ENCODE data around the gene ADAMTS3. TPM values are rescaled to one million over a fixed set of nuclear protein-coding genes. Genes with fewer than 3 reads are reported as not detected.

ADAMTS3 gene
- total RNA-seq, 3 donors from 2014 or later: 0.17 to 0.57 (median 0.41) TPM

- intact Hi-C loops (cut with DNase I, micrococcal nuclease): no loop called here
- no peak for TF ChIP-seq CTCF (IDR thresholded peaks at IDR 0.05)
- ATAC-seq (no peak), DNase-seq (no peak)
- Histone ChIP-seq H3K36me3 (ENCODE audit: low read depth) (no peaks in the 10 kb centered on the region), H3K4me3 (no peak overlapping the region), H3K9me3 (no peaks in the 10 kb centered on the region), H3K4me1 (ENCODE audit: low read depth) (no peaks in the 10 kb centered on the region)
These were observed 22.8 kb upstream of the ADAMTS3 start for GRCh38 chr4:72591547-72592454.

GRCh38 chr4:72587334-72587733 is 18.3 kb upstream of the ADAMTS3 start:
- intact Hi-C loops (cut with DNase I, micrococcal nuclease): no loop called here
- no peaks in the 10 kb centered on the region for H3K36me3 ChIP-seq (ENCODE audit: low read depth)
- no peak for TF ChIP-seq CTCF (IDR thresholded peaks at IDR 0.05)
- H3K4me3 ChIP-seq: no peak overlapping the region
- H3K4me1 ChIP-seq (ENCODE audit: low read depth): no peaks in the 10 kb centered on the region
- DNase-seq (no peak), ATAC-seq (no peak)
- no peaks in the 10 kb centered on the region for H3K9me3 ChIP-seq

- intact Hi-C loops (cut with DNase I, micrococcal nuclease): no loop called here
- H3K9me3 ChIP-seq: no peaks in the 10 kb centered on the region
- no peak overlapping the region for H3K4me3 ChIP-seq
- no peaks in the 10 kb centered on the region for H3K36me3 ChIP-seq (ENCODE audit: low read depth)
- H3K4me1 ChIP-seq (ENCODE audit: low read depth): no peaks in the 10 kb centered on the region
- no peak for TF ChIP-seq CTCF (IDR thresholded peaks at IDR 0.05)
- no peak for DNase-seq
- no peak for ATAC-seq
These were observed 13.8 kb upstream of the ADAMTS3 start for GRCh38 chr4:72582853-72583252.

GRCh38 chr4:72577211-72577610 is 8.2 kb upstream of the ADAMTS3 start:
- DNase-seq (no peak), ATAC-seq (no peak)
- Histone ChIP-seq H3K4me3 (no peak overlapping the region), H3K4me1 (ENCODE audit: low read depth) (no peaks in the 10 kb centered on the region), H3K9me3 (no peaks in the 10 kb centered on the region), H3K36me3 (ENCODE audit: low read depth) (no peaks in the 10 kb centered on the region)
- intact Hi-C loops (cut with DNase I, micrococcal nuclease): no loop called here
- TF ChIP-seq CTCF (IDR thresholded peaks at IDR 0.05): no peak

- no peaks in the 10 kb centered on the region for H3K4me1 ChIP-seq (ENCODE audit: low read depth)
- no peak for DNase-seq
- no peaks in the 10 kb centered on the region for H3K9me3 ChIP-seq
- H3K36me3 ChIP-seq (ENCODE audit: low read depth): no peaks in the 10 kb centered on the region
- H3K4me3 ChIP-seq: no peak overlapping the region
- intact Hi-C loops (cut with DNase I, micrococcal nuclease): no loop called here
- TF ChIP-seq CTCF (IDR thresholded peaks at IDR 0.05): no peak
- ATAC-seq: no peak
These were observed 2.3 kb upstream of the ADAMTS3 start for GRCh38 chr4:72571337-72571736.
